ENCODE data around the gene KLHL3. TPM values are rescaled to one million over a fixed set of nuclear protein-coding genes. Genes with fewer than 3 reads are reported as not detected.
"Not testable (repeated sequence)": the region's sequence is repeated elsewhere in the genome, so short reads cannot be mapped to it uniquely, and the experiment has no call there.

Gene KLHL3
- total RNA-seq, 1 donor from 2014 or later: 3.5 TPM

DNA sequence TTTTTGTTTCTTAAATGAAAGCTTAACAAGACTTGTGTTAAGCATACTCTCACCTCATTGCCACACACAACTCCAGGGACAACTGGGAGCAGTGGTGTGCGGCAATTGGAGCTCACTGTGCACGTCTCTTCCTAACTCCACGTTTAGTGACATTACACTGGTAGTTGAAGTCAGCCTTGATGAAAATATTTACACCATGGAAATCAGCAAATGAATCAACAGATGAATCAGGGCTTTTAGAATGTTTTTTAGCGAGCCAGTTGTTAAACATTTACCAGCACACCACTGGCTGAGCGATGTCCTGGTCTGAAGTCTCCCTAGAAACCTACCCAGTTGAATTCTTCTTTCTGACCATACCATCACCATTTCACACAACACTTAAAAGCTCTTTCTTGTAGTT is 67.3 kb downstream of the KLHL3 start:
- no peak for DNase-seq (ENCODE audit: low spot score)

DNA sequence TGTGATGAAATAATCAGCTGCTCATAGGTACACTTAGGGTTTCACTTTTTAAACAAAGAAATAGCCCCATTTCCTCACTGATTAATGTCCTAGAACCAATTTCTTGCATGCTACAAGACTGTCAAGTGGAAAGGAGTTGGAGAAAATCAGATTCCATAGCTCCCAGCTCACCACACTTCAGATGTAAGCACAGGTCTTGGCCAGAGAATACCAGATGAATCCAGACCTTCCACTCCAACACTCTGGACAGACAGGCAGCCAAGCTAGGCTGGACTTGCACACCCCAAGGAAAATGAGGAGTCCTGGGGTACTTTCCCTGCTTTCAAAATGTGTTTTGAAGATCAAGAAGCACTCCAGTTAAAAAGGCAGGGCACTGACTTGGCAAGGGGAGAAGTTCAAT is 68.5 kb downstream of the KLHL3 start:
- no peak for DNase-seq (ENCODE audit: low spot score)

DNA sequence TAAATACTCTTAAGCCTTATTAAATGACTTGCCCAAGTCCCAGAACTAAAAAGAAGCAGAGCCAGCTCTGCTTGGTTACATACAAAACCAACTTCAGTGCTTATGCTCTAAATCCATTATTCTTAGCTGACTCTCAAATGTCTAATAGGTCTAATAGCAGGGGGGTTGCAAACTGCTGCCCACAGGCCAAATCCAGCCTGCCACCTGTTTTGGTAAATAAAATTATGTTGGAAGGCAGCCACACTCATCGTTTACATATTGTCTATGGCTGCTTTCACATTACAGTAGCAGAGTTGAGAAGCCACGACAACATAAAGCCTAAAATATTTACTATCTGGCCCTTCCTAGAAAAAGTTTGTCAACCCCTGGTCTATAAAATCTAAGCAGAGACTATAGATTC is 69.0 kb downstream of the KLHL3 start:
- DNase-seq (ENCODE audit: low spot score): no peak

DNA sequence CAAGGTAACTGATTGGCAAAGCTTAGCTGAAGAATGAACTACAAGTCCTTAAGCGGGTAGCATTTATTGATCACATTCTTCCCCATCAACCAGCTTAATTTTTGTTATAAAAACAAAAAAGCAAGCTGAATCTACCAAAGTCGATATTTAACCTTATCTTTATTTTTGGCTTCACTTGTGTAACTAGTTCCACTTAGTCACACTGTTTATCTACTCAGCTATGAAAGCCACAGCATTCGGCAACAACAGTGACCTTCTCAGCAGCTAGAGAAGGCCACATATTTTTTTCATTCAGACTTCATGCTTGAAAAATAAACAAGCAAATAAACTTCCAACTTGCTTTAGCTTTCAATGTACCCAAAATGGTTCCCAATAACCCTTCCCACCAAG is 69.4 kb downstream of the KLHL3 start:
- DNase-seq (ENCODE audit: low spot score): no peak

DNA sequence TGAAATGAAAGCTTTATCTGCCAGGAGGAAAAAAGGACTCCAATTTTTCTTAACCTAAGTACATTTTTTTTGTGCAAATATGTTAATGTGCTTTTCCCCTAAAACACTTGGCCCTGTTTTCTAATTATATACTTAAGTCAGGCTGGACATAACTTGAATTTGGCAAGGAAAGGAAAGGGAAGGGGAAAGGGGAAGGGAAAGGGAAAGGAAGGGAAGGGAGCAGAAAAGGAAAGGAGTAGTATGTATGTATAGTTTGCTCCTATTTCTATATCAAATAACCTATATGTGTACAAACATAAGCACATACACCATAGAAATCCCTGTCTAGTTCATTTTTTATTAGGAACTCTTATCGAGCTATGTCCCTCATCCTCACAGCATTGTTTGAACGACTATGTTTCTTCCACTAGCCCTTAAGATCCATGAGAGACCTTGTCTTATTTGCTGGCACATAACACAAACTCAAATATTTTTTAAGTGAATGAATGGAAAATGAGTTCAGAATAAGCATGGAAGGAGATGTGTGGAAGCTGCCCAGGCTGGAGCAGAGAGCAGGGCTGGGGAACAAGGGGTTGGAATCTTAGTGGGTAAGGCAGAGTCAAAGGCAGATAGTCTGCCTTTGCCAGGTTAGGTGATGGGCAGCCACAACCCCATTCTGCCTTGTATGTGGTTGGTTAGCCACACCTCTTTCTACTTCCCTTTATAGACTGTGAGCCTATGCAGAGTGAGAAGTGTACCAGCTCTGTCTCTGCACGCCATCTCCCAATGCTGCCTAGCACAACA is 70.0 kb downstream of the KLHL3 start:
- no peak for DNase-seq (ENCODE audit: low spot score)

DNA sequence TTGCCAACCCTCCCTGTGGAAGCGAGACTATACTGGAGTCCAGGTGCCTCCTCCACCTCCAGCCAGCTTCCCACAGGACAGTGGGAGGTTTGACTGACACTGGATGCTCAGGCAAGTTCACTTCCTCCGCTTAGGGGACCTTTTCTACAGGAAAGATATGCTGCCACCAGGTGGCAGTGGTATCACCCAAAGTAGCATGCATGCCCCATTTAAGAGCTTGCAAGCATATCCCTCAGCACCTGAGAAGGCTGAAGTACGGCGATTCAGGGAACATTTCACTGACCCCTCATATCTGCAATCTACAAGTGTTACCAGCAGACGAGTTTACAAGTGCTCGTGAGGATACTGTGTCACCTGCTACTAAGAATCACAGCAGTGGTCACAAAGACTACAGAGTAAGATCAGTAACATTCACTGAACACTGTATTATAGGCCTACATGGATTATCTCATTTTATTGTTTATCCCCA is 75.5 kb downstream of the KLHL3 start:
- DNase-seq (ENCODE audit: low spot score): no peak

DNA sequence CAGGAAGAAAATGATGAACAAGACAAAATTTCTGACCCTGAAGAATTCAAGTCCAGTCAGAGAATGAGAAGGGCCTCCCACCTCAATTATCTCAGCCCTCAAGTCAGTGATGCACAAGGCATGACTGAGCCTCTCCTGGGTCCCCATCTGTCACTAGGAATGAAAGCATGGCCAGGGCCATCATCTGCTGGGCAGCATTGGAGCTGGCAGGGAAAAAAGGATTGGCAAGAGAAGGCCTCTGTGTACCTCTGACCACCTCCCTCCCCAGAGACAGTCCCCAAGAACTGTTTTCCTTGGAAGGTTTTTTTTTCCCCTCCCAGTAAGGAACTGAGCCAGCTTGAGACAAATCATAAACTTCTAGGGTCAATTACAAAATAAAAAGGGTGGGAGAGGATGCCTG is 76.7 kb downstream of the KLHL3 start:
- DNase-seq (ENCODE audit: low spot score): no peak

DNA sequence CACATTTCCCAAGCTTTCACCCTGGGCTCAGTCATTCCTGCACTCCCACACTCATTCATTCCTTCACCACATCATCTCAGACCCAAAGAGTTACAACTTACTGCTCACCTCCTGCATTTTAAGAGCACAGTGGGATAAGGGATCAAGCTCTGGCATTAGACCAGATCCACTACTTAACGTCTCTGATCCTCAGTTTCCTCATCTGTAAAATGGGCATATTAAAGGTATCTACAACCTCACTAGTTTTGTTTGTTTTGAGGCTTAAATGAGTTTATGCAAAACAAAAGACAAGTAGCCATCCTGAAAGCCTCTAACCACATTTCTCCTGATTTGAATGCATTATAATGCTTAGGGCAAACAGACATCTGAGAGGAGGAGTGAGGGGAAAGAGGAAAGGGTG is 77.6 kb downstream of the KLHL3 start:
- DNase-seq (ENCODE audit: low spot score): no peak

DNA sequence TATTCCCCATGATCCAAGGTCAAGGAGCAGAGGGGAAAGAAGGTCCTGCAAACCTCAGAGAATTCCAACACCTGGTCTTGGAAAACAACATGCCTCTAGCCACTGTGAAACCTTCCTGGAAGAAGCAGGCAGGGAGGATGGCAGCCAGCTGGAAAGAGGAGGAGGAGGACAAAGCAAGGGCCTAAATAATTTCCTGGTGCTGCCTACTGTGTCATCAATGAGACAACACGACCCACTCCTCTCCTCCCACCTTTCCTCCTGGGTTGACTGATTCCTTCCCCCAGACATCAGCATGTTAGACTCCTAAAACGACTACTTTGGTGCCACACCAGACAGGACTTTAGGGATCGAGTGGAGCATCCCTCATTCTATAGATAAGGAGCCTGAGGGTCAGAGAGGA is 78.8 kb downstream of the KLHL3 start:
- DNase-seq (ENCODE audit: low spot score): no peak

DNA sequence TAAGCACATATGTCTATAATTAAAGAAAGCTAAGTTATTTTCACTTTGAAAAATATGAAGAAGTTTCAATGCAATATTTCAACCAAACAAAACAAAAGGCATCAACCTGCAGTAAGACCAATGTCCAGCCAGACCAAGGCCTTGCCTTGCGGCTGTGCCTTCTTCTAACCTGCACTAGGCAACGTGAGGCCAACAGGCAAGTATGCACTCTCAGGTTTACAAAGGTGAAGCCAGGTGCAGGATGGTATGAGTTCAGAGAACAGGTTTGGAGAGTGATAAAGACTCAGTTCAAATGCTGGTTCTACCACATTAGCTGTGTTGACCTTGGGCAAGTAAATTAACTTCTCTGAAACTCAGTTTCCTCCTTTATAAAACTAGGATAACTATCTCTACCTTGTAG is 79.3 kb downstream of the KLHL3 start:
- no peak for DNase-seq (ENCODE audit: low spot score)

DNA sequence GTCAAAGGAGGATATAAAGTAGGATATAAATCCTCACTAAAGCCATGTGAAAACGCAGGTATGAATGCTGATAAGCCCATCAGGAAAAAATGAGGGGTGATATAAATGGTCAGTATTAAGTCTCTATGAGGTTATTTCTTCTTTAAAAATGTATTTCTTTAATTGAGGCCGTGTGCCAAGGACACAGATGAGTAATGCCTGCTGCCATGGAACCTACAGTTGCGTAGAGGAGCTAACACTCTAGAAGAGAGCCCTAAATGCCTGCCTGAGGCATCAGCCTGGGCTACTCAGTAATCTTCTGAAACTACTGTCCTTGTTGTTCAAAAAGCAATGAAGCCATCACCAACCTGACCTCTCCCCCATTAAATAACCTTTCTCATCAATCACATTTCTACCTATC is 84.9 kb downstream of the KLHL3 start:
- no peak for DNase-seq (ENCODE audit: low spot score)

DNA sequence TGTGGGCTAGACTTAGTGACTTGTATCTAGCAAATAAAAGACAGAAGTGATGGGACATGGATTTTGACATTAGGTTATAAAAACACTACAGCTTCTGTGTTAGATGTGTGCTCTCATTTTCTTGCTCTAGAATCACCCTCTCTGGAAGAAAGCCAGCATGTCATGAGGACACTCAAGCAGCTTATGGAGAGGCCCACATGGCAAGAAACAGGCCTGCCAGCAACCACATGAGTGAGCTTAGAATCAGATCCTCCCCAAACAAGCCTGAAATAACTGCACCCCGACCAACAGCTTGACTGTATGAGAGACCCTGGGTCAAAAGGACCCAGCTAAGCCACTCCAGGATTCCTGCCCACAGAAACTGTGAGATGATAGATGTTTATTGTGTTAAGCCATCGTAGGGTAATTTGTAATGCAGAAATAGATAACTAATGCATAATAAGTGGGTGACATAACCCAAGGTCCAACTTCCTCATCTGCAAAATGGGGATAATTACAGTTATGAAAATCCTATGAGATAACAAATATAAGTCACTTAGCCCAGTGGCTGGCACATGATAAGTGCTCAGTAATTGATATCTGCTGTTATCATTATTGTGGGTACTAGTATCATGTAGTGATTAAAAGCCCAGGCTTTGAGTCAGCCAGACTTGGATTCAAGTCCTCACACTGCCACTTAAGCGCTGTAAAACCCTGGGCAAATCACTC is 86.5 kb downstream of the KLHL3 start:
- no peak for DNase-seq (ENCODE audit: low spot score)

DNA sequence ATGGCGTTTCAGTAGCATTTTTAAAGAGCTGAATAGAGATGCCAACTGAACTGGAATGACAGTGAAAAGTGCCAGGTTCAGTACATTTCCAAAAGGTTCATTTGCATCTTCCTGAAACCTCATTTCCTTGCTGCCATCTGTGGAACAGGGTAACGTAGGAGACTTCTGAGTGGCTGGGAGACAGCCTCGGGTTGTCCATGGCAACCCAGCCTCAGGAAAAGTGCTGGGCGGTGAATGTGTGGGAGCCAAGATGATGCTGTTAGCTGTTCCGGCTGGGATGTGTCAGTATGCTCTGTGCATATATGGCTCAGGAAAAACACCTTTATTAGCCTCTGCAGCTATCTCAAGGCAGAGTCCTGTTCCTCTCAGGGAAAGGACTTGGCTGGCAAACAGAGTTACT is 87.5 kb downstream of the KLHL3 start:
- no peak for DNase-seq (ENCODE audit: low spot score)

DNA sequence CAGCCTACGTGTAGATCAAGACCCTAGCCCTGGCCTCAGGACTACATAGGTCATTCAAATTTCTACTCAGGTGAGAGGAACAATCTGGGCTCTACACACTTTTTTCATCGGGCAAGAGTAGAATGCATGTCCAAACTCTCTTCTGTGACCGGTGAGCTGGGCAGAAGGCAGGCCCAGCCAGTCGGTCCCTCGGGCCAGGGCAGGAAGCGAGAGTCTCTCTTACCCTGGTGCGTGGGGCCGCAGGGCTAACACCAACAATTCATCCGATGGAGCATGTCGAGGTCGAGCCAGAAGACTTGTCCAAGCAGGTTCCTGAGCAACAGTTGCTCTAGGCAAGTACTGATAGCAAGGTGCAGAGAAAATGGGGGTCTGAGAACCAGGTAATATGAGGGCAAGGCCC is 88.5 kb downstream of the KLHL3 start:
- no peak for DNase-seq (ENCODE audit: low spot score)

DNA sequence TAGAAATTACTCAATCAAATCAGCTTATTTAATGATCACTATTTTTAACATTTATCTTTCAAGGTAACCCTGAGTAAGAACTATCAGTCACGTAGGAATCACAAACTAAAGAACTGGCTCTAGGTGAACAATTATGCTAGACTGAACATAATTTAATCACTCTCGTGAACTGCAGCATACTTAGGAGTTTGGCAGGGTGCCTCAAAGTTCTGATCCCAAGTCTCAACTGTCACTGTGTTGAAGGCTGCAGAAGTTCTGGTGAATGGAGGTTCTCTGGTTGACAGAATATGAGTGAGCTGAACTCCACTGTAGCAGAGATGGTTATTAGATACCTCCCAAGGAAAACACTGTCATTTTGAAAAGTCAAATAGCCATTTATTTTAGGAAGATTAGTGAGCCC is 89.1 kb downstream of the KLHL3 start:
- no peak for DNase-seq (ENCODE audit: low spot score)

DNA sequence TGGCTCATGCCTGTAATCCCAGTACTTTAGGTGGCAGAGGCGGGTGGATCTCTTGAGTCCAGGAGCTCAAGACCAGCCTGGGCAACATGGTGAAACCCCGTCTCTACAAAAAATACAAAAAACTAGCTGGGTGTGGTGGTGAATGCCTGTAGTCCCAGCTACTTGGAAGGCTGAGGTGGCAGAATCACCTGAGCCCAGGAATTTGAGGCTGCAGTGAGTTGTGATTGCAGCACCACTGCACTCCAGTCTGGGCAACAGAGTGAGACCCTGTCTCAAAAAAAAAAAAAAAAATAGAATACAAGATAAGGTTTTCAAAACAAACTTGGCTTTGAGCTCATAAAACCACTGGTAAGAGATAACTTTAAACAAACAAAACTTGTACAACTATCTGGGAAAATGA is 92.8 kb downstream of the KLHL3 start:
- not testable (repeated sequence) for DNase-seq (ENCODE audit: low spot score)

DNA sequence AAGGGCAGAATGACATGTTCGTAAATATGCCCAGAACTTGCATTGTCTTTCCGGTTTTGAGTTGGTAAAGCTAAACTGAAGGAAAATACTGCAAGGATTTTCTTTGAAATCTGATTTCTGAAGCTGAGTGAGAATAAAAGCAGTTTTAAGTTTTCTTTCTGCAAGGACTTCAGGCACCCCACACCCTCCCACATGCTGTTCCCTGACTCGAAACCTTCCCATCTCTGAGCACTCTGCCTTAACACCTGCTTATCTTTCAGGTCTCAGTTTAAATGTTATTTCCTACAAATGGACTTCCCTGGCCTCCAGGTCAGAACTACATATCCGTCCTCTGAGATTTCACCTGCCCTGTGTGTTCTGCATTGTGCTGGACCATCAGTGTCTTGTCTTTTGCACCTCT is 93.8 kb downstream of the KLHL3 start:
- DNase-seq (ENCODE audit: low spot score): no peak

DNA sequence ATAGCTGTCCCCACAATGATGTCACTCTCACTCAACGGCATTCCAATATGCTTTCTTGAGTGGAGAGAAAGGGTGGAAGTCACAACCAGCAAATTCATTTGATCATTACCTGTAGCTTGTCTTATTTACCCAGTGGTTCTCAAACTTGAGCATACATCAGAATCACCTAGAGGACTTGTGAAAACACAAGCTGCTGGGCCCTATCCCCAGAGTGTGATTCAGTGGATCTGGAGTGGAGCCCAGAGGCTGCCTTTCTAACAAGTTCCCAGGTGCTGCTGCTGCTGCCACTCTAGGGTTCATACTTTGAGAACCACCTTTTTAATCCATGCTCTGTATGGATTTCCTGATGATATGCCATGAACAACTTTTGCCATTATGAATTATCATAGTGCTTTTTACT is 94.7 kb downstream of the KLHL3 start:
- DNase-seq (ENCODE audit: low spot score): no peak

DNA sequence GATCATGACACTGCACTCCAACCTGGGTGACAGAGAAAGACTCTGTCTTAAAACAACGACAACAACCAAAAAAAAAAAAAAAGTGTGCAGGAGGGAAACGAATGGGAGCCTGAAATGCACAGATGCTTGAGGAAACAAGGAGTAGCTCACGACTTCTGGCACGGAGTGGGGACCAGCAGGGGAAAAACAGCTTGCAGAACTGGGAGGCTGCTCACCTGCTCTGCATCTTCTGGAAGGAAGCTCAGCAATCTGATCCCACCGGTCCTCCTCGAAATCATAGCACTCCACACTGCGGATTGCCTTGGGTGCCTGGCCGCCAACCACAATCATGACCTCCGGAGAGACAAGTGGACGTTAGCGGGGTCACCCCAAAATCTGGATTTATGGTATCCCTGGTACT is 96.2 kb downstream of the KLHL3 start:
- no peak for DNase-seq (ENCODE audit: low spot score)

DNA sequence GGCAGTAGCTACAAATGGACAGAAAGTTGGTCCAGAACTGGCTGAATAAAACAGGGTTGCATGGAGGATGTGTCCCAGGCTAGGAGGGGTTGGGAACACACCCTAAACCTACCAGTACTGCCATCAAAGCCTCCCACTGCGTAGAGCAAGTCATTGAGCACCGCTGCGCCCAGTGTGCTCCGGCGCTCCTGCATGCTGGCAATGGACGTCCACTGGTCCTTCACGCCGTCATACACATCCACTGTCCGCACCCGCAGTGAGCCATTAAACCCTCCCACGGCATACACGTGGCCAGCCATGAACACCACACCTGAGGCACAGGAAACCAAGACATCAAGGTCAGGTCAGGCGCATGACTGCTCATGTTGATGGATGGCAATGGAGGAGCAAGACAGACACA is 97.0 kb downstream of the KLHL3 start:
- DNase-seq (ENCODE audit: low spot score): no peak

DNA sequence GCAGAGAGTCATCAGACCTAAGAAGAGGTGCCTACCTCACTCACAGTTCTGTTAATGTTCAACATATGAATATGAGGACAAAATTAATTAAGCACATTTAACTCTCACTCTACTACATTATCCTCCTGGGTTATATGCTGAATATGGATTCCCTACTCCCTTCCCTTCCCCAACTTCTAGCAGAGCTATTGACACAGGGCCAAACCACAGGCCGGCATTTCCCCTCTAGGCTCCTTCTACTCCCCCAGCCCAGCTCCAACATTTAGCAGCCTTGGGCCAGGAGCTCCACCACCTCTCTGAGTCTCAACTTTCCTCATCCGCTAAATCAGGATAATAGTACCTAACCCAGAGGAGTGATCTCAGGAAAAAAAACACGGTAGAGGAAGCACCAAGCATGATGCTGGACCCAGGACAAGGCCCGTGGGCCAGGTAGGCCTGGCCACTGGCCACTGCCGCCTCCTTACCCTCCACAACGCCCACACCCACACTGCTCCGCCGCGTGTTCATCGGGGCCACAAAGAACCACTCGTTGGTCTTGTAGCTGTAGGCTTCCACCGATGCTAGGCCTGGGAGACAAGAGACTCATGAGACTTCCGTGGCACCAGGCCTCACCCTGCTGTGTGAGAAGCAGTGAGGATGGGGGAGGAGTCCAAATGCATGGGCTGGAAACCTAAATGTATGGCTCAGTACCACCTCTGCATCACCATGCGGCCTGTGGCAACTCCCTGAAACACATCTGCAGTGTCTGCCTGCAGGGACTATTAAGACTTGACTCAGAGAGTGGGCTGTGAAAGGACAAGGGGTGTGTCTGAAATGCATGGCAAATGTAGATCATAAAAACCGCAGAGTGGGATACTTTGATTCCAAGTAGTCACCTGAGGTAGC is 98.8 kb downstream of the KLHL3 start:
- no peak for DNase-seq (ENCODE audit: low spot score)

DNA sequence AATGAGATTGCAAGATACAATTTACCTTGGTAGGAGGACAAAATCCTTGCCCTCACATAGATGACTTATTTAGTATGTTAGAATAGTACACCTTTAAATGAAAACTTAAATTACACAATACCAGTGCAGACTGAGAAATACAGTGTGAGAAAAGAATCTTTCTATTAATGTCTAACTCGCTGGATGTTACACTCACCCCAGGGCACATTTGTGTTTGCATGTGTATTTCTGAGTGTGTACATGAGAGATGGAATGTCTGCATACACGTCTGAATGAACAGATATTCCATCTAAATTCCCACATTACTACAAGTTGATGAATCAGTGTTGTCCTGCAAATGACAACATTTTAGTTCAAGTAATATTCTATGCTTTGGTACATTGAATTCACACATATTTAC is 99.8 kb downstream of the KLHL3 start:
- no peak for DNase-seq (ENCODE audit: low spot score)

All from mesenteric fat pad (tissue), 1 donor.